ENCODE measurements around the gene TNIK. TPM values are rescaled to one million over a fixed set of nuclear protein-coding genes. Genes with fewer than 3 reads are reported as not detected.

TNIK gene
- total and polyA plus RNA-seq, 2 experiments from 2014 or later, result 14.6 to 34.3 TPM

DNA sequence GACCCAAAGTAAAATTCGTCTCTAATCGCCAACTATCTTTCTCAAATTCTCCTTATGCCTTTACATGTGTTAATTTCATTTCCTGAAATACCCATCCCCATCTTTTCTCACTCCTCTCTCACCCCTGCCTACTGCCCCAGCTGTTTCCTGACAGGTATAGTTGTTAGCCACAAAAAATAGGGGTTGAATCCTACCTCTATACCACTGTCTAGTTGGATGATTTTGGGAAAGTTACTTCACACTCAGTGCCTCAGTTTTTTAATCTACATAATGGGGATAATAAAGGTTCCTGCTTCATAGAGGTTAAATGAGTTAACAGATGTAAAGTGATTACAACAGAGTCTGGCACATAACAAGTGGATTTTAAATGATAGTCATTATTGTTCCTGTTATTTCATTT lies 189.7 kb downstream of the TNIK start (continued):
- TF ChIP-seq CREB1 (CRISPR knock-in tag; IDR thresholded peaks at IDR 0.05; ENCODE audit: low read depth) (no peak), ZNF114 (CRISPR knock-in tag; IDR thresholded peaks at IDR 0.05) (no peak), STAT1 (IDR thresholded peaks at IDR 0.05; ENCODE audit: unreplicated experiment) (no peak), ZNF331 (CRISPR knock-in tag; IDR thresholded peaks at IDR 0.05; ENCODE audit: low read depth) (no peak), NANOG (IDR thresholded peaks at IDR 0.05; ENCODE audit: borderline replicate concordance) (no peak)
- TF ChIP-seq, protein P1, sequence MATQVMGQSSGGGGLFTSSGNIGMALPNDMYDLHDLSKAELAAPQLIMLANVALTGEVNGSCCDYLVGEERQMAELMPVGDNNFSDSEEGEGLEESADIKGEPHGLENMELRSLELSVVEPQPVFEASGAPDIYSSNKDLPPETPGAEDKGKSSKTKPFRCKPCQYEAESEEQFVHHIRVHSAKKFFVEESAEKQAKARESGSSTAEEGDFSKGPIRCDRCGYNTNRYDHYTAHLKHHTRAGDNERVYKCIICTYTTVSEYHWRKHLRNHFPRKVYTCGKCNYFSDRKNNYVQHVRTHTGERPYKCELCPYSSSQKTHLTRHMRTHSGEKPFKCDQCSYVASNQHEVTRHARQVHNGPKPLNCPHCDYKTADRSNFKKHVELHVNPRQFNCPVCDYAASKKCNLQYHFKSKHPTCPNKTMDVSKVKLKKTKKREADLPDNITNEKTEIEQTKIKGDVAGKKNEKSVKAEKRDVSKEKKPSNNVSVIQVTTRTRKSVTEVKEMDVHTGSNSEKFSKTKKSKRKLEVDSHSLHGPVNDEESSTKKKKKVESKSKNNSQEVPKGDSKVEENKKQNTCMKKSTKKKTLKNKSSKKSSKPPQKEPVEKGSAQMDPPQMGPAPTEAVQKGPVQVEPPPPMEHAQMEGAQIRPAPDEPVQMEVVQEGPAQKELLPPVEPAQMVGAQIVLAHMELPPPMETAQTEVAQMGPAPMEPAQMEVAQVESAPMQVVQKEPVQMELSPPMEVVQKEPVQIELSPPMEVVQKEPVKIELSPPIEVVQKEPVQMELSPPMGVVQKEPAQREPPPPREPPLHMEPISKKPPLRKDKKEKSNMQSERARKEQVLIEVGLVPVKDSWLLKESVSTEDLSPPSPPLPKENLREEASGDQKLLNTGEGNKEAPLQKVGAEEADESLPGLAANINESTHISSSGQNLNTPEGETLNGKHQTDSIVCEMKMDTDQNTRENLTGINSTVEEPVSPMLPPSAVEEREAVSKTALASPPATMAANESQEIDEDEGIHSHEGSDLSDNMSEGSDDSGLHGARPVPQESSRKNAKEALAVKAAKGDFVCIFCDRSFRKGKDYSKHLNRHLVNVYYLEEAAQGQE (IDR thresholded peaks at IDR 0.05; ENCODE audit: unreplicated experiment), result no peak
- TF ChIP-seq, protein P2, sequence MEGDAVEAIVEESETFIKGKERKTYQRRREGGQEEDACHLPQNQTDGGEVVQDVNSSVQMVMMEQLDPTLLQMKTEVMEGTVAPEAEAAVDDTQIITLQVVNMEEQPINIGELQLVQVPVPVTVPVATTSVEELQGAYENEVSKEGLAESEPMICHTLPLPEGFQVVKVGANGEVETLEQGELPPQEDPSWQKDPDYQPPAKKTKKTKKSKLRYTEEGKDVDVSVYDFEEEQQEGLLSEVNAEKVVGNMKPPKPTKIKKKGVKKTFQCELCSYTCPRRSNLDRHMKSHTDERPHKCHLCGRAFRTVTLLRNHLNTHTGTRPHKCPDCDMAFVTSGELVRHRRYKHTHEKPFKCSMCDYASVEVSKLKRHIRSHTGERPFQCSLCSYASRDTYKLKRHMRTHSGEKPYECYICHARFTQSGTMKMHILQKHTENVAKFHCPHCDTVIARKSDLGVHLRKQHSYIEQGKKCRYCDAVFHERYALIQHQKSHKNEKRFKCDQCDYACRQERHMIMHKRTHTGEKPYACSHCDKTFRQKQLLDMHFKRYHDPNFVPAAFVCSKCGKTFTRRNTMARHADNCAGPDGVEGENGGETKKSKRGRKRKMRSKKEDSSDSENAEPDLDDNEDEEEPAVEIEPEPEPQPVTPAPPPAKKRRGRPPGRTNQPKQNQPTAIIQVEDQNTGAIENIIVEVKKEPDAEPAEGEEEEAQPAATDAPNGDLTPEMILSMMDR (conservative IDR thresholded peaks at IDR 0.05; ENCODE audit: low read depth in 2 of 2), result no peak

DNA sequence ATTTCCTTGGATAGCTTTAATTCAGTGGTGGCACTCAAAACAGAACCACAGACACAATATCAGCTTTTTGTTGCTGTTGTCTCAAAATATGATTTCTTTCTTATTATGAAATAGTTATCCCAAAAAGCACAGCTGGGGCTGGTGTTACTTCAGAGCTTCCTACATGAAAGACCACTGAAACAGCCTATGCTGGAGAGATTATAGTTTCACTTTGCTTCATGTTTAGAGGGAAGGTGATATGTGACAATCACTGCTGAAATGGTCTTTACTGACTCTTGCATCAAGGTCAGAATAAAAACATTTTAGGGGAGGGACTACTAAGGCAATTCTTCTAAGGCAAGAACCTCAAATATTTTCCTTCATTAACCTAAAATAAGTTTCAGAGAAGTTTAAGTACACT lies 190.7 kb downstream of the TNIK start:
- ATAC-seq (no peak), DNase-seq (ENCODE audit: low spot score) (no peak)
- Histone ChIP-seq H3K4me3 (no peak overlapping the region), H3K27me3 (ENCODE audit: insufficient read depth) (no peaks in the 10 kb centered on the region), H3F3A (replicated peaks; ENCODE audit: low read depth) (no peaks in the 10 kb centered on the region), H3K9me2 (ENCODE audit: insufficient read depth) (peaks cover 4% of the 10 kb centered on the region; the same call in 1 of the 2 replicates), H3K27ac (ENCODE audit: low read depth) (no peak overlapping the region), H3K79me2 (replicated peaks; ENCODE audit: insufficient read depth) (peaks cover 33% of the 10 kb centered on the region), H3K4me2 (no peak overlapping the region), H4K20me1 (replicated peaks; ENCODE audit: insufficient read depth) (no peaks in the 10 kb centered on the region), H3K4me1 (ENCODE audit: insufficient read depth) (peaks cover 41% of the 10 kb centered on the region), H2AFZ (no peak overlapping the region), H3K36me3 (ENCODE audit: insufficient read depth) (no peaks in the 10 kb centered on the region)
- no peak overlapping the region for H3K27ac Mint-ChIP-seq
- no peak overlapping the region for H3K4me3 Mint-ChIP-seq
- peaks cover 56% of the 10 kb centered on the region for H3K4me1 Mint-ChIP-seq
- no peaks in the 10 kb centered on the region for H3K9me3 Mint-ChIP-seq
- no peaks in the 10 kb centered on the region for H3K36me3 Mint-ChIP-seq (ENCODE audit: low read depth)
- peaks cover 2% of the 10 kb centered on the region for H3K27me3 Mint-ChIP-seq (ENCODE audit: insufficient read depth, low read depth, poor library complexity)
- TF ChIP-seq EZH2 (IDR thresholded peaks at IDR 0.05; ENCODE audit: low read depth, unreplicated experiment) (no peak), ZNF331 (CRISPR knock-in tag; IDR thresholded peaks at IDR 0.05; ENCODE audit: low read depth) (no peak), CREB1 (CRISPR knock-in tag; IDR thresholded peaks at IDR 0.05; ENCODE audit: low read depth) (no peak), ZNF114 (CRISPR knock-in tag; IDR thresholded peaks at IDR 0.05) (no peak), EZH2phosphoT487 (IDR thresholded peaks at IDR 0.05; ENCODE audit: unreplicated experiment) (no peak), POLR2AphosphoS5 (IDR thresholded peaks at IDR 0.05; ENCODE audit: low read depth) (no peak), NANOG (IDR thresholded peaks at IDR 0.05; ENCODE audit: borderline replicate concordance) (no peak), STAT1 (IDR thresholded peaks at IDR 0.05; ENCODE audit: unreplicated experiment) (no peak)
- TF ChIP-seq, protein P2 (conservative IDR thresholded peaks at IDR 0.05; ENCODE audit: low read depth in 2 of 2), result no peak
- TF ChIP-seq, protein P1 (IDR thresholded peaks at IDR 0.05; ENCODE audit: unreplicated experiment), result no peak
- TF ChIP-seq, protein P3, sequence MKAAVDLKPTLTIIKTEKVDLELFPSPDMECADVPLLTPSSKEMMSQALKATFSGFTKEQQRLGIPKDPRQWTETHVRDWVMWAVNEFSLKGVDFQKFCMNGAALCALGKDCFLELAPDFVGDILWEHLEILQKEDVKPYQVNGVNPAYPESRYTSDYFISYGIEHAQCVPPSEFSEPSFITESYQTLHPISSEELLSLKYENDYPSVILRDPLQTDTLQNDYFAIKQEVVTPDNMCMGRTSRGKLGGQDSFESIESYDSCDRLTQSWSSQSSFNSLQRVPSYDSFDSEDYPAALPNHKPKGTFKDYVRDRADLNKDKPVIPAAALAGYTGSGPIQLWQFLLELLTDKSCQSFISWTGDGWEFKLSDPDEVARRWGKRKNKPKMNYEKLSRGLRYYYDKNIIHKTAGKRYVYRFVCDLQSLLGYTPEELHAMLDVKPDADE (IDR thresholded peaks at IDR 0.05), result no peak
